Uterus (tissue), 2 donors: ENCODE results near the gene TCEA2.

Experiments used
- POLR2A ChIP-seq, 2 donors: fragments of 450-650 bp; IDR thresholded peaks; one replicate each; pipeline ENCODE4 v1.6.1; 2016; ENCODE audit warnings: antibody characterized with exemption in 2 of 2, mild to moderate bottlenecking in 1 of 2, moderate library complexity in 1 of 2
- TF ChIP-seq, protein P1 (sequence below), 4 experiments: fragments of 200-600 bp in 2 of 4; fragments of 450-650 bp in 2 of 4; sonication (generic) in 2 of 4; IDR thresholded peaks; one replicate each; pipeline ENCODE4 v1.5.1; 2016 to 2019; ENCODE audit warnings: antibody characterized with exemption in 4 of 4, mild to moderate bottlenecking in 2 of 4, moderate library complexity in 1 of 4

DNA sequence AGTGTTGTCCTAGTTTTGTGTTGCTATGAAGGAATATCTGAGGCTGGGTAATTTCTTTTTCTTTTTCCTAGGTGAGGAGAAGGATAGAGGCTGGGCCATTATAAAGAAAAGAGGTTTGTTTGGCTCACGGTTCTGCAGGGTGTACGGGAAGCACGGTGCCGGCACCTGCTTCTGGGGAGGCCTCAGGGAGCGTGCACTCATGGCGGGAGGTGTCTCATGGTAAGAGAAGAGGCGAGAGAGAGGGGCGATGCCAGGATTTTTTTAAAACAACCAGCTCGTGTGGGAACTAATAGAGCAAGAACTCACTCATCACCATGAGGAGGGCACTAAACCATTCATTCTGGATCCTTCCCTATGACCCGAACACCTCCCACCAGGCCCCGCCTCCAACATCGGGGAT lies 58.6 kb downstream of the TCEA2 start:
- TF ChIP-seq, protein P1, sequence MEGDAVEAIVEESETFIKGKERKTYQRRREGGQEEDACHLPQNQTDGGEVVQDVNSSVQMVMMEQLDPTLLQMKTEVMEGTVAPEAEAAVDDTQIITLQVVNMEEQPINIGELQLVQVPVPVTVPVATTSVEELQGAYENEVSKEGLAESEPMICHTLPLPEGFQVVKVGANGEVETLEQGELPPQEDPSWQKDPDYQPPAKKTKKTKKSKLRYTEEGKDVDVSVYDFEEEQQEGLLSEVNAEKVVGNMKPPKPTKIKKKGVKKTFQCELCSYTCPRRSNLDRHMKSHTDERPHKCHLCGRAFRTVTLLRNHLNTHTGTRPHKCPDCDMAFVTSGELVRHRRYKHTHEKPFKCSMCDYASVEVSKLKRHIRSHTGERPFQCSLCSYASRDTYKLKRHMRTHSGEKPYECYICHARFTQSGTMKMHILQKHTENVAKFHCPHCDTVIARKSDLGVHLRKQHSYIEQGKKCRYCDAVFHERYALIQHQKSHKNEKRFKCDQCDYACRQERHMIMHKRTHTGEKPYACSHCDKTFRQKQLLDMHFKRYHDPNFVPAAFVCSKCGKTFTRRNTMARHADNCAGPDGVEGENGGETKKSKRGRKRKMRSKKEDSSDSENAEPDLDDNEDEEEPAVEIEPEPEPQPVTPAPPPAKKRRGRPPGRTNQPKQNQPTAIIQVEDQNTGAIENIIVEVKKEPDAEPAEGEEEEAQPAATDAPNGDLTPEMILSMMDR (IDR thresholded peaks at IDR 0.05) = no peak
- TF ChIP-seq POLR2A (IDR thresholded peaks at IDR 0.05) = no peak
